Vagina (tissue), 2 donors: ENCODE results near the gene PPAT. TPM values are rescaled to one million over a fixed set of nuclear protein-coding genes. Genes with fewer than 3 reads are reported as not detected.

Experiments used
- DNase-seq, 2 donors: peaks; one replicate each; pipeline ENCODE4 v3.0.0-alpha.2; 2017; ENCODE audit errors: extremely low spot score in 2 of 2
- H3K27ac ChIP-seq: fragments of 200-600 bp; sonication (generic); one replicate; pipeline ENCODE4 v1.5.1; 2019
- H3K27me3 ChIP-seq: fragments of 200-600 bp; sonication (generic); one replicate; pipeline ENCODE4 v1.5.1; 2019
- H3K36me3 ChIP-seq, 2 donors: fragments of 200-600 bp; sonication (generic); one replicate each; pipeline ENCODE4 v1.5.1; 2017 to 2019
- H3K4me1 ChIP-seq: fragments of 200-600 bp; sonication (generic); one replicate; pipeline ENCODE4 v1.5.1; 2019
- H3K4me3 ChIP-seq, 2 donors: fragments of 200-600 bp; sonication (generic); 1 replicate in 1 of 2; 2 replicates in 1 of 2; pipeline ENCODE4 v1.5.1; 2016 to 2019
- H3K9me3 ChIP-seq: fragments of 200-600 bp; sonication (generic); one replicate; pipeline ENCODE4 v1.5.1; 2019
- POLR2A ChIP-seq, 2 donors: fragments of 450-650 bp; IDR thresholded peaks; one replicate each; pipeline ENCODE4 v1.6.1; 2017; ENCODE audit warnings: antibody characterized with exemption in 2 of 2, mild to moderate bottlenecking in 2 of 2, moderate library complexity in 2 of 2
- POLR2AphosphoS5 ChIP-seq, 2 donors: sonication (generic); formaldehyde crosslinking; IDR thresholded peaks; one replicate each; pipeline ENCODE4 v1.9.0; 2017; ENCODE audit warnings: antibody characterized with exemption in 2 of 2, mild to moderate bottlenecking in 2 of 2, low read depth in 1 of 2; ENCODE audit not compliant: insufficient read depth in 1 of 2
- intact Hi-C: fragments of 100-400 bp; cut with DNase I; formaldehyde crosslinking; loops from one replicate; pipeline ENCODE4 v1.15.1; 2023
- total RNA-seq: library from RNA; depleted of rRNA; stranded (reverse); fragments of >200 nt; gene quantifications from one replicate; pipeline ENCODE4 v1.2.3, GENCODE V29; 2016
- TF ChIP-seq, protein P1 (sequence below), 3 experiments: fragments of 450-650 bp in 2 of 3; fragments of 200-600 bp in 1 of 3; sonication (generic) in 1 of 3; IDR thresholded peaks; one replicate each; pipeline ENCODE4 v1.5.1; 2017 to 2019; ENCODE audit warnings: antibody characterized with exemption in 3 of 3, mild to moderate bottlenecking in 2 of 3, moderate library complexity in 2 of 3

The PPAT gene
- total RNA-seq = 3.7 TPM

DNA sequence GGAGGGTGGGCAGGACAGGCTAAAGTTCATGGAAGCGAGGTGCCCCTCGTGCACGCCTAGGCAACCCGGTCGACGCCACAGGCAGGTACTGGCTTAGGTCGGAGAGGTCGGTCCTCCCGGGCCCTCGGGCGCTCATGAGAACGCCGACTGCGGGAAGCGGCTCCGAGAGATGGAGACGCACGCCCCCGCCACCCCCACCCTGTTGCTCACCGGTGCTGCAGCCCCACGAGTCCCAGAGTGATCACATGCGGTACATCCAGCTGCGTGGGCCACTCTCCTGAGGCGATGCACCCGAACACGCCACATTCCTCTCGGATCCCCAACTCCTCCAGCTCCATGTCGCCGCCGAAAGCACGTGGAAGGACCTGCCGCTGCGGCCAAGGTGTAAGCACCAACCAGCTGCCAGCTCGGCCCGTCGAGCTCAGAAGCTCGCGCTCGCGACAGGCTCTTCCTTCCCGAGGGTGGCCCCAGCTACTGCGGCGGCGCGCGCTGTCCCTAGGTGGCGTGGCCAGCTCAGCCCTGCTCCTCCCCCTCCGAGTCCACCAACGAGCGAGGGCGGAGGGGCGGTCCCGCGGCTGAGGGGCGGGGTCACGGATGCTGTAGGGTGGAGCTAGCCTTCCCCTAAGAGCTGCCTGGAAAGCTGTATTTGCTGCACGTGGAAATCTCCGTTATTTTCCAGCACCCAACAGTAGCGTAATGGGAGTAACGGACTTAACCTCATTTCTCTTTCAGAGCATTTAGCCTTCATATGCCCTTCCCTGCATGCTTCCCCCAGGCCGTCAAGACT is at the start of gene PPAT:
PPAT (minus strand) TSS at position 476 of the 787 bp plus-strand sequence; CDS start at position 338, 138 bp downstream.
- H3K9me3 ChIP-seq = no peaks in the 10 kb centered on the region
- no peaks in the 10 kb centered on the region for H3K27me3 ChIP-seq
- H3K4me3 ChIP-seq = peak within 1 kb of the TSS; percentile 83 to 91
- DNase-seq = peak; percentile 98 to 99
- no peaks in the 10 kb centered on the region for H3K36me3 ChIP-seq
- H3K27ac ChIP-seq = peak within 1 kb of the TSS; percentile 96
- intact Hi-C loops = loop anchor here (10.0 kb wide), 1 partner anchor 51 kb away; the partner anchor contains the start of gene AASDH
- peak in 1 of 2 donors; percentile 56 for TF ChIP-seq POLR2A (IDR thresholded peaks at IDR 0.05)
- TF ChIP-seq, protein P1, sequence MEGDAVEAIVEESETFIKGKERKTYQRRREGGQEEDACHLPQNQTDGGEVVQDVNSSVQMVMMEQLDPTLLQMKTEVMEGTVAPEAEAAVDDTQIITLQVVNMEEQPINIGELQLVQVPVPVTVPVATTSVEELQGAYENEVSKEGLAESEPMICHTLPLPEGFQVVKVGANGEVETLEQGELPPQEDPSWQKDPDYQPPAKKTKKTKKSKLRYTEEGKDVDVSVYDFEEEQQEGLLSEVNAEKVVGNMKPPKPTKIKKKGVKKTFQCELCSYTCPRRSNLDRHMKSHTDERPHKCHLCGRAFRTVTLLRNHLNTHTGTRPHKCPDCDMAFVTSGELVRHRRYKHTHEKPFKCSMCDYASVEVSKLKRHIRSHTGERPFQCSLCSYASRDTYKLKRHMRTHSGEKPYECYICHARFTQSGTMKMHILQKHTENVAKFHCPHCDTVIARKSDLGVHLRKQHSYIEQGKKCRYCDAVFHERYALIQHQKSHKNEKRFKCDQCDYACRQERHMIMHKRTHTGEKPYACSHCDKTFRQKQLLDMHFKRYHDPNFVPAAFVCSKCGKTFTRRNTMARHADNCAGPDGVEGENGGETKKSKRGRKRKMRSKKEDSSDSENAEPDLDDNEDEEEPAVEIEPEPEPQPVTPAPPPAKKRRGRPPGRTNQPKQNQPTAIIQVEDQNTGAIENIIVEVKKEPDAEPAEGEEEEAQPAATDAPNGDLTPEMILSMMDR (IDR thresholded peaks at IDR 0.05) = peak in 2 of 3 experiments; percentile 14 to 37
- TF ChIP-seq POLR2AphosphoS5 (IDR thresholded peaks at IDR 0.05; ENCODE audit: insufficient read depth in 1 of 2, low read depth in 1 of 2) = peak; percentile 65 to 89
- H3K4me1 ChIP-seq = peaks cover 32% of the 10 kb centered on the region

DNA sequence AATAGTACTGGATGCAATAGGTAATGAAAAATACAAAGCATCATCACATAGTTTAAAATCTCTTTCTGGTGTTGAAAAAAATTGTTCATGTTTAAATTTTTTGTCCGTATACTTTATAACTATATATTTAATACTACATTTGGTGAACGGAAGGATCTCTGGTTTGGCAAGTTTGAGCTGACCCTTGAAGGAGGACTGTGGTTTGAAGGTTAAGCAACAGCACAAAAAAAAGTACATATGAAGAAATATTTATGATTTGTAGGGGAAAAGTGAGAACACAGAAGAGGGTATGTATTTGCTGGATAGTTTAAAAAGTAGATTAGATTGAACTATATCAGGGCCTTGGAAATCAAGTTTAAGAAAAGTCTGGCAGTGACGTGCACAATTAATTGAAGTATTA is 45.3 kb upstream of the PPAT start:
- no peak for DNase-seq
- H3K27ac ChIP-seq = no peak overlapping the region
- H3K4me1 ChIP-seq = no peaks in the 10 kb centered on the region
- H3K9me3 ChIP-seq = no peaks in the 10 kb centered on the region
- intact Hi-C loops = no loop called here
- no peak for TF ChIP-seq POLR2AphosphoS5 (IDR thresholded peaks at IDR 0.05; ENCODE audit: insufficient read depth in 1 of 2, low read depth in 1 of 2)
- TF ChIP-seq, protein P1 (IDR thresholded peaks at IDR 0.05) = no peak
- no peak for TF ChIP-seq POLR2A (IDR thresholded peaks at IDR 0.05)
- no peak overlapping the region for H3K4me3 ChIP-seq
- no peaks in the 10 kb centered on the region for H3K27me3 ChIP-seq
- peaks cover 0 to 55% of the 10 kb centered on the region in 2 donors for H3K36me3 ChIP-seq

DNA sequence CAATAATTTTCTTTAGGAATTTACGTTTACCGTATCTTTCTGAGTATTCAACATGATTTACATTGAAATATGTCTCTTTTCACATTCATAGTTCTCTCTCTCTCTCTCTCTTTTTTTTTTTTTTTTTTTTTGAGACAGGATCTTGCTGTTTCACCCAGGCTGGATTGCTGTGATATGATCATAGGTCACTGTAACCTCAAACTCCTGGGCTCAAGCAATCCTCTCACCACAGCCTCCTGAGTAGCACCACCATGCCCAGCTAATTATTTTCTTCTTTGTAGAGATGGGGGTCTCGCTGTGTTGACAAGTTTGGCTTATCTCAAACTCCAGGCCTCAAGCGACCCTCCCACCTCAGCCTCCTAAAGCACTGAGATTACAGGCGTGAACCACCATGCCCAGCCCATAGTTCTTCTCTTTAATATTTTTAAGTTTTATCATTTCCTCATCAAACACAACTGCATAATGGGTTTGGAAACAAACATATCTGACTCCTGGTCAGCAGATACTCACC is 41.8 kb upstream of the PPAT start:
- Histone ChIP-seq H3K9me3 (no peaks in the 10 kb centered on the region), H3K27ac (no peak overlapping the region), H3K4me1 (no peaks in the 10 kb centered on the region), H3K36me3 (peaks cover 0 to 70% of the 10 kb centered on the region in 2 donors), H3K27me3 (no peaks in the 10 kb centered on the region), H3K4me3 (no peak overlapping the region)
- no peak for DNase-seq
- TF ChIP-seq POLR2AphosphoS5 (IDR thresholded peaks at IDR 0.05; ENCODE audit: insufficient read depth in 1 of 2, low read depth in 1 of 2) (no peak), POLR2A (IDR thresholded peaks at IDR 0.05) (no peak)
- TF ChIP-seq, protein P1 (IDR thresholded peaks at IDR 0.05) = no peak
- intact Hi-C loops = no loop called here

DNA sequence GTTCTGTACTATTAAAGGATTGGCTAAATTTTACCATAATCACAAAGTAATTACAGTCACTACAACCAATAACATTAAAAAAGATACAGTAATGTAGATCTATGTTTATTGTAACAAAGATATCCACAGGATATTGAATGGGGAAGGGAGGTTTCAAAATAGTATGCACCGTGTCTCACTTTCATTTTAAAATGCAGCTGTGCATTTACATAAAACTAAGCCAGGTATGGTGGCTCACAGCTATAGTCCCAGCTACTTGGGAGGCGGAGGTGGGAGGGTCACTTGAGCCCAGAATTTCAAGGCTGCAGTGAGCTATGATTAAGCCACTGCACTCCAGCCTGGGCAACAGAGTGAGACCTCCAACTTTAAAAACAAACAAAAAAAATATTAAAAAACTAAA is 40.5 kb upstream of the PPAT start:
- DNase-seq = no peak
- Histone ChIP-seq H3K4me3 (no peak overlapping the region), H3K9me3 (no peaks in the 10 kb centered on the region), H3K27me3 (no peaks in the 10 kb centered on the region), H3K4me1 (no peaks in the 10 kb centered on the region), H3K27ac (no peak overlapping the region), H3K36me3 (peaks cover 0 to 78% of the 10 kb centered on the region in 2 donors)
- TF ChIP-seq, protein P1 (IDR thresholded peaks at IDR 0.05) = no peak
- no peak for TF ChIP-seq POLR2AphosphoS5 (IDR thresholded peaks at IDR 0.05; ENCODE audit: insufficient read depth in 1 of 2, low read depth in 1 of 2)
- no peak for TF ChIP-seq POLR2A (IDR thresholded peaks at IDR 0.05)
- intact Hi-C loops = no loop called here
